GM21786 (cell line): ENCODE data around the gene F3.
A peak's percentile ranks its signal among the peaks of the same experiment; 100 is the strongest.

Experiments
- ATAC-seq: cut with Tn5 transposase; IDR thresholded peaks from one replicate; pipeline ENCODE4 v1.9.1; 2021; ENCODE audit not compliant: unreplicated experiment

Gene F3

GRCh38 chr1:94553323-94553730 lies 11.8 kb upstream of the F3 start:
- no peak for ATAC-seq

GRCh38 chr1:94552071-94552586 lies 10.6 kb upstream of the F3 start:
- ATAC-seq, result no peak

- no peak for ATAC-seq
These were observed 9.9 kb upstream of the F3 start for GRCh38 chr1:94551449-94551848.

- no peak for ATAC-seq
These were observed 9.3 kb upstream of the F3 start for GRCh38 chr1:94550800-94551241.

GRCh38 chr1:94550396-94550795 lies 8.8 kb upstream of the F3 start:
- ATAC-seq, result no peak

GRCh38 chr1:94549706-94550105 lies 8.1 kb upstream of the F3 start:
- no peak for ATAC-seq

- ATAC-seq, result no peak
These were observed 3.3 kb upstream of the F3 start for GRCh38 chr1:94544706-94545490.

GRCh38 chr1:94543893-94544635 lies 2.5 kb upstream of the F3 start:
- ATAC-seq, result no peak

GRCh38 chr1:94543001-94543400 lies 1.4 kb upstream of the F3 start:
- ATAC-seq, result no peak

- peak; percentile 25 for ATAC-seq
These were observed 720 bp upstream of the F3 start for GRCh38 chr1:94542088-94542870.

- no peak for ATAC-seq
These were observed 916 bp downstream of the F3 start for GRCh38 chr1:94540440-94541245.

- no peak for ATAC-seq
These were observed 2.1 kb downstream of the F3 start for GRCh38 chr1:94539496-94539895.

GRCh38 chr1:94538243-94538827 lies 3.2 kb downstream of the F3 start:
- ATAC-seq, result no peak

- ATAC-seq, result no peak
These were observed 4.3 kb downstream of the F3 start for GRCh38 chr1:94537254-94537653.

- no peak for ATAC-seq
These were observed 5.7 kb downstream of the F3 start for GRCh38 chr1:94535879-94536278.

- ATAC-seq, result no peak
These were observed 6.5 kb downstream of the F3 start for GRCh38 chr1:94535095-94535494.

GRCh38 chr1:94532077-94532476 lies 9.5 kb downstream of the F3 start:
- ATAC-seq, result no peak

- ATAC-seq, result no peak
These were observed 9.9 kb downstream of the F3 start for GRCh38 chr1:94531664-94532063.

- no peak for ATAC-seq
These were observed 11.1 kb downstream of the F3 start for GRCh38 chr1:94530373-94530878.

- no peak for ATAC-seq
These were observed 12.1 kb downstream of the F3 start for GRCh38 chr1:94529416-94529815.
